AG04450 (cell line): ENCODE measurements around the gene EHBP1L1. TPM values are rescaled to one million over a fixed set of nuclear protein-coding genes. Genes with fewer than 3 reads are reported as not detected.

ENCODE experiments used
- CTCF ChIA-PET: fragments of 300-600, 350-600 bp; formaldehyde crosslinking; extraction: SDS; loops from one replicate; lab custom pipeline; 2022; ENCODE audit warnings: antibody characterized with exemption, inconsistent platforms; lab: Charles Lee
- POLR2A ChIA-PET: fragments of 350-600 bp; formaldehyde crosslinking; extraction: SDS; loops from one replicate; lab custom pipeline; 2021; ENCODE audit warnings: antibody characterized with exemption, inconsistent platforms; lab: Yijun Ruan, JAX
- DNase-seq: peaks from one replicate; pipeline ENCODE4 v3.0.0-alpha.2; 2011; ENCODE audit warnings: low read depth, low spot score
- H3K27ac ChIP-seq: one replicate; pipeline ENCODE4 v1.5.1; 2012; ENCODE audit warnings: low read depth, low read length, control low read depth
- H3K27me3 ChIP-seq: one replicate; pipeline ENCODE4 v1.6.0; 2012; ENCODE audit warnings: low read length; ENCODE audit not compliant: control insufficient read depth, insufficient read depth
- H3K4me3 ChIP-seq: 2 replicates; pipeline ENCODE4 v1.5.1; 2011; ENCODE audit warnings: mild to moderate bottlenecking, low read depth, low read length, control low read depth
- H3K9me3 ChIP-seq: 2 replicates; pipeline ENCODE4 v1.5.1; 2012; ENCODE audit warnings: low read length; ENCODE audit not compliant: control insufficient read depth, insufficient read depth
- polyA plus RNA-seq: library from polyadenylated mRNA; depleted of rRNA; stranded (reverse); fragments of >200 nt; gene quantifications from 2 replicates; pipeline ENCODE4 v1.2.3, GENCODE V29; 2011
- TF ChIP-seq, protein P1 (sequence below): IDR thresholded peaks from 2 replicates; pipeline ENCODE4 v1.5.1; 2011; ENCODE audit warnings: low read depth, low read length, control low read depth, inconsistent platforms

Gene EHBP1L1
- polyA plus RNA-seq, 1 experiment = 11.3 TPM

DNA sequence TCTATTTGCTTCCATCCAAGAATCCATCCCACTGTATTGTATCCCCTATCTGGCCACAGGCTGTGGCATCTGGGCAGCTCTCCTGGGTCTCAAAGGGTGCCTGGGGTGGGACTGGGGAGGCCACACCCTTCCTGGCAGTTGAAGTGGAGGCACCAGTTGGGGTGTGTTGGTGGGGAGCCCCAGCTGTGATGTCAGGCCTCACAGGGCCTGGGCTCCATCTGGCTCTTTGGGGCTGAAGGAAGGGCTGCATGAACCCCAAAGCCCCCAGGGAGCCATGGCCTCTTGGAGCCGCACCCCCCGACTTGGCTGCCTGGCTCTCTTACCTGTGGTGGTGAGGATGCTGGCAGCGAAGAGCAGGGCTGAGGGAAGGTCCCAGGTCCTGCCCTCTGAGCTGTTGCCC, 19.3 kb downstream of the EHBP1L1 start:
- H3K27me3 ChIP-seq = no peaks in the 10 kb centered on the region
- no peak overlapping the region for H3K27ac ChIP-seq
- H3K9me3 ChIP-seq = no peaks in the 10 kb centered on the region
- ChIA-PET POLR2A (interaction anchor here (1.3 to 1.5 kb wide), 2 partner anchors 9 to 18 kb away, joined by 4 read pairs; no protein-coding TSS in a partner anchor), CTCF (interaction anchor here (2.7 to 3.8 kb wide), 2 partner anchors 18 to 54 kb away, joined by 17 to 48 read pairs; no protein-coding TSS in a partner anchor)
- no peak for DNase-seq
- TF ChIP-seq, protein P1, sequence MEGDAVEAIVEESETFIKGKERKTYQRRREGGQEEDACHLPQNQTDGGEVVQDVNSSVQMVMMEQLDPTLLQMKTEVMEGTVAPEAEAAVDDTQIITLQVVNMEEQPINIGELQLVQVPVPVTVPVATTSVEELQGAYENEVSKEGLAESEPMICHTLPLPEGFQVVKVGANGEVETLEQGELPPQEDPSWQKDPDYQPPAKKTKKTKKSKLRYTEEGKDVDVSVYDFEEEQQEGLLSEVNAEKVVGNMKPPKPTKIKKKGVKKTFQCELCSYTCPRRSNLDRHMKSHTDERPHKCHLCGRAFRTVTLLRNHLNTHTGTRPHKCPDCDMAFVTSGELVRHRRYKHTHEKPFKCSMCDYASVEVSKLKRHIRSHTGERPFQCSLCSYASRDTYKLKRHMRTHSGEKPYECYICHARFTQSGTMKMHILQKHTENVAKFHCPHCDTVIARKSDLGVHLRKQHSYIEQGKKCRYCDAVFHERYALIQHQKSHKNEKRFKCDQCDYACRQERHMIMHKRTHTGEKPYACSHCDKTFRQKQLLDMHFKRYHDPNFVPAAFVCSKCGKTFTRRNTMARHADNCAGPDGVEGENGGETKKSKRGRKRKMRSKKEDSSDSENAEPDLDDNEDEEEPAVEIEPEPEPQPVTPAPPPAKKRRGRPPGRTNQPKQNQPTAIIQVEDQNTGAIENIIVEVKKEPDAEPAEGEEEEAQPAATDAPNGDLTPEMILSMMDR = no peak
- no peak overlapping the region for H3K4me3 ChIP-seq

DNA sequence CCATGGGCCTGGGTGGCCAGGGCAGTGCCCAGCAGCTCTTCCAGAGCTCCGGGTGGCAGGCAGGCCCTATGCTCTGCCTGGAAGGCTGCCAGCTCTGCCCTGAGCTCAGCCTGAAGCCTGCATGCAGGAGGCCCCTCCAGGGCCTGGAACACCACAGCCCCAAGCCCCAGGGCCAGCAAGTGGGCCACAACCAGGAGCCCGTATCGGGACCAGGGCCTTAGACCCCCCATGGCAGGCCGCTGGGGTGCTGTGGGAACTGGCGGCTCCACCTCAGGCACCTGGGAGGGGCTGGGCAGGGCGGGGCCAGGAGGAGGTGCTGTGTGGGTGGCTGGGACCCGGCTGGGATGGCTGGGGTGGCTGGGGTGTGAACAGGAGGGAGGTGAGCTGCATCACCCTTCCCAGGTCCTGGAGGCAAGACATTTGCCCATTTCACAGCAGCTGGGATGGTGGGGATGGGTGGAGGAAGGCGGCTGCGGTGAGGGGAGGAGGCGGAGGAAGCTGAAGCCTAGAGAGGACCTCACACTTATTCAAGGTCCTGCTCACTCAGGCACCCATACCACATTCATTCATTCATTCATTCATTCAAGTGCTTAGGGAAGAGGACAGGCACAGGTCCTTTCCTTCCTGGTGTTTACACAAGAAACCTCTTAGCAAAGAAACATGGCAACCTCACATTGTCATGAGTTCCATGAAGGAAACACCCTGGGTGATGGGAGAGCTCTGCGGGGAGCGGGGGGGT, 19.9 kb downstream of the EHBP1L1 start, which contains the start of gene KCNK7:
KCNK7 (minus strand) TSS at position 258 of the 739 bp plus-strand sequence; CDS start at position 230, 28 bp downstream.
- no peak for DNase-seq

DNA sequence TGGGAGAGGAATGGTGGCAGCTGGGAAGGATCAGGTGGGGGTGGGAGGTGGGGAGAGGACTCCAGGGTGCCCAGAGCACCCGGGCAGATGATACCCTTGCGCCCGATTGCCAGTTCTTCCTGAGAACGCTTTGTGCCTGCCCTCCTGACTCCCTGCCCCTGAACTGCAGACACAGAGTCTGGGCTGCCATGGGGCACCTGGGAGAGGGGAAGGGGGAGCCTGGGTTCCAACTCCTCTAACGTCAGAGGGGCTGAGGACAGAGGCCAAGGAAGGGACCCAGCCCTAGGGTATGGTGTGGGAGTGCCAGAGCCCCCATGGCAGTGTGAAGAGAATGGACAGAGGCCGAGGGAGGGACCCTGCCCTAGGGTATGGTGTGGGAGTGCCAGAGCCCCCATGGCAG, 20.7 kb downstream of the EHBP1L1 start:
- ChIA-PET CTCF (no interaction called here), POLR2A (interaction anchor here (0.7 kb wide), 1 partner anchor 56 kb away, joined by 3 read pairs; no protein-coding TSS in a partner anchor)
- no peak for DNase-seq
- H3K27ac ChIP-seq = no peak overlapping the region
- no peaks in the 10 kb centered on the region for H3K9me3 ChIP-seq
- no peaks in the 10 kb centered on the region for H3K27me3 ChIP-seq
- TF ChIP-seq, protein P1 = no peak
- no peak overlapping the region for H3K4me3 ChIP-seq

More for the DNA sequence above, 19.9 kb downstream of the EHBP1L1 start, which contains the start of gene KCNK7:
- POLR2A ChIA-PET = interaction anchor here (1.3 to 1.5 kb wide), 2 partner anchors 9 to 19 kb away, joined by 4 read pairs; no protein-coding TSS in a partner anchor
- TF ChIP-seq, protein P1 = no peak
- Histone ChIP-seq H3K27ac (no peak within 1 kb of the TSS), H3K9me3 (no peaks in the 10 kb centered on the region), H3K27me3 (no peaks in the 10 kb centered on the region), H3K4me3 (no peak within 1 kb of the TSS)
- CTCF ChIA-PET = interaction anchor here (2.7 to 3.8 kb wide), 2 partner anchors 18 to 54 kb away, joined by 17 to 48 read pairs; no protein-coding TSS in a partner anchor

DNA sequence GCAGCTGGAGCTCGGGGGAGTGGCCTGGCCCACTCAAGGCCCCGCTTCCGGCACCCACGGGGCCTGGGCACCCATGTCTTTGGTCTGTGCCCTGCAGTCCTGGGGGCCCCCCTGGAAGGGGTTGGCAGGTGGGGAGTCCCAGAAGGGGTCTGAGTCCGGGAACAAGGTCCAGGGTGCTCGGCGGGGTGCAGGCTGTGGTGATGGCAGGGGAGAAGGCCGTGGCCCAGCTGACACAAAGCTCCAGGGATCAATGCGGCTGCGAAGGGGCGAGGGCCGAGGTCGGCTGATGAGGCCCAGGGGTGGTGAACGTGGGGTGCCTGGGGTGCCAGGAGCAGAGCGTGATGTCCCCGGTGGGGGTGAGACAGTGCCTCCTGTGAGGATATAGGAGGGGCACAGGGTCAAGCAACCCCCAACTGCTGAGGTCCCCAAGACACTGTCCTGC, 22.4 kb downstream of the EHBP1L1 start:
- CTCF ChIA-PET = no interaction called here
- POLR2A ChIA-PET = no interaction called here

More for the DNA sequence above, 22.4 kb downstream of the EHBP1L1 start:
- no peak overlapping the region for H3K4me3 ChIP-seq
- no peaks in the 10 kb centered on the region for H3K9me3 ChIP-seq
- H3K27ac ChIP-seq = no peak overlapping the region
- DNase-seq = no peak
- H3K27me3 ChIP-seq = no peaks in the 10 kb centered on the region
- TF ChIP-seq, protein P1 = no peak
